Gastroesophageal sphincter (tissue), 3 donors: ENCODE results near the gene WASHC4.

Experiments
- POLR2A ChIP-seq, 2 donors: fragments of 450-650 bp; IDR thresholded peaks; one replicate each; pipeline ENCODE4 v1.6.1; 2017; ENCODE audit warnings: antibody characterized with exemption in 2 of 2, mild to moderate bottlenecking in 2 of 2, moderate library complexity in 1 of 2
- TF ChIP-seq, protein P1 (sequence below), 4 experiments: fragments of 200-600 bp in 2 of 4; fragments of 450-650 bp in 2 of 4; sonication (generic) in 1 of 4; IDR thresholded peaks; one replicate each; pipeline ENCODE4 v1.5.1; 2017 to 2019; ENCODE audit warnings: antibody characterized with exemption in 4 of 4, mild to moderate bottlenecking in 2 of 4, moderate library complexity in 2 of 4

DNA sequence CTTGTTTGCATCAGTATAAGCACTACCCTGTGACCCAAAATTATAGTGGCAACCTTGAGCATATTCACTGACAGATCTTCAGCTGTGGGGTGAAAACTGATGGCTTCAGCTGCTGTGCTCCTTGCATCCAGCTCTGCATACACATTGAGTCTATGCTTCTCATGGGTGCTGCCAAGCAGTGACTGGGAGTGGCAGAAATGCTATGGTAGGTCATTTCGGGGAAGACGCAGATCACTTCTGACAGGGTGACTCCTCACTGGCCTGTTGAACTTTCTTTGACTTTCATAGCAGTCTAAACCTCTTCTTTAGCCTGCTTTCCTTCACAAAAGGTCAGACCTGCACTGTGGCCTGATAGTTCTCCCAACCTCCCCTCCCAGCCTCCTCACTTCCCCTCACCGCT is 17.7 kb upstream of the WASHC4 start:
- TF ChIP-seq POLR2A (IDR thresholded peaks at IDR 0.05), result no peak
- TF ChIP-seq, protein P1, sequence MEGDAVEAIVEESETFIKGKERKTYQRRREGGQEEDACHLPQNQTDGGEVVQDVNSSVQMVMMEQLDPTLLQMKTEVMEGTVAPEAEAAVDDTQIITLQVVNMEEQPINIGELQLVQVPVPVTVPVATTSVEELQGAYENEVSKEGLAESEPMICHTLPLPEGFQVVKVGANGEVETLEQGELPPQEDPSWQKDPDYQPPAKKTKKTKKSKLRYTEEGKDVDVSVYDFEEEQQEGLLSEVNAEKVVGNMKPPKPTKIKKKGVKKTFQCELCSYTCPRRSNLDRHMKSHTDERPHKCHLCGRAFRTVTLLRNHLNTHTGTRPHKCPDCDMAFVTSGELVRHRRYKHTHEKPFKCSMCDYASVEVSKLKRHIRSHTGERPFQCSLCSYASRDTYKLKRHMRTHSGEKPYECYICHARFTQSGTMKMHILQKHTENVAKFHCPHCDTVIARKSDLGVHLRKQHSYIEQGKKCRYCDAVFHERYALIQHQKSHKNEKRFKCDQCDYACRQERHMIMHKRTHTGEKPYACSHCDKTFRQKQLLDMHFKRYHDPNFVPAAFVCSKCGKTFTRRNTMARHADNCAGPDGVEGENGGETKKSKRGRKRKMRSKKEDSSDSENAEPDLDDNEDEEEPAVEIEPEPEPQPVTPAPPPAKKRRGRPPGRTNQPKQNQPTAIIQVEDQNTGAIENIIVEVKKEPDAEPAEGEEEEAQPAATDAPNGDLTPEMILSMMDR (IDR thresholded peaks at IDR 0.05), result no peak
